GM18951 (cell line): ENCODE results near the gene P4HB.

Experiments used
- POLR2A ChIP-seq: IDR thresholded peaks from 4 replicates; pipeline ENCODE4 v1.6.1; 2011; ENCODE audit warnings: mild to moderate bottlenecking; ENCODE audit not compliant: insufficient read length, insufficient read depth; ENCODE audit errors: extremely low read depth
- in situ Hi-C: fragments of 300-500 bp; cut with MboI; formaldehyde crosslinking; loops from one replicate; pipeline ENCODE4 v1.12.0; 2022; ENCODE audit warnings: low sequenced_read_pairs, mixed read lengths, inconsistent platforms; ENCODE audit not compliant: unreplicated experiment

The P4HB gene

DNA sequence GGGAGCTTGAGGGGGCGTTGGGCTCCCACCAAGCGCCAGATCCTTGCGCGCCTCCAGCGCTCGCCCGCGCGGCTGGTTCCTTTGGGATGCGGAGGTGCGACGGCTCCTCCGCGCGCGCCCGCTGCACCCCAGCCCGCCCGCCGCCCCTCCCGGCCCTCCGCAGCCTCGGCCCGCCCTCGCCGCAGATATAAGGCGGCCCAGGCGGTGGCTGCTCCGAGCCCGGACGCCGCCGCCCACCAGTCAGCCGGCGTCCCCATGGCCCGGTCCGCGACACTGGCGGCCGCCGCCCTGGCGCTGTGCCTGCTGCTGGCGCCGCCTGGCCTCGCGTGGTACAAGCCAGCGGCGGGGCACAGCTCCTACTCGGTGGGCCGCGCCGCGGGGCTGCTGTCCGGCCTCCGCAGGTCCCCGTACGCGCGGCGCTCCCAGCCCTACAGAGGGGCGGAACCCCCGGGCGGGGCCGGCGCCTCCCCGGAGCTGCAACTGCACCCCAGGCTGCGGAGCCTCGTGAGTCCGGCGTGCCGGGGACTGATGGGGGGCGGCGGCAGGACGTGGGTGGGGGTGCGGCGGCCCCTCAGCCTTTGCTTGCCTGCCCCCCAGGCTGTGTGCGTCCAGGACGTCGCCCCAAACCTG is 41.8 kb upstream of the P4HB start, which contains the start of gene NPB:
Gene NPB (plus strand): TSS at position 216 of the 630 bp plus-strand sequence. CDS start 40 bp downstream, at position 256.
- TF ChIP-seq POLR2A = no peak
- in situ Hi-C loops = no loop called here

DNA sequence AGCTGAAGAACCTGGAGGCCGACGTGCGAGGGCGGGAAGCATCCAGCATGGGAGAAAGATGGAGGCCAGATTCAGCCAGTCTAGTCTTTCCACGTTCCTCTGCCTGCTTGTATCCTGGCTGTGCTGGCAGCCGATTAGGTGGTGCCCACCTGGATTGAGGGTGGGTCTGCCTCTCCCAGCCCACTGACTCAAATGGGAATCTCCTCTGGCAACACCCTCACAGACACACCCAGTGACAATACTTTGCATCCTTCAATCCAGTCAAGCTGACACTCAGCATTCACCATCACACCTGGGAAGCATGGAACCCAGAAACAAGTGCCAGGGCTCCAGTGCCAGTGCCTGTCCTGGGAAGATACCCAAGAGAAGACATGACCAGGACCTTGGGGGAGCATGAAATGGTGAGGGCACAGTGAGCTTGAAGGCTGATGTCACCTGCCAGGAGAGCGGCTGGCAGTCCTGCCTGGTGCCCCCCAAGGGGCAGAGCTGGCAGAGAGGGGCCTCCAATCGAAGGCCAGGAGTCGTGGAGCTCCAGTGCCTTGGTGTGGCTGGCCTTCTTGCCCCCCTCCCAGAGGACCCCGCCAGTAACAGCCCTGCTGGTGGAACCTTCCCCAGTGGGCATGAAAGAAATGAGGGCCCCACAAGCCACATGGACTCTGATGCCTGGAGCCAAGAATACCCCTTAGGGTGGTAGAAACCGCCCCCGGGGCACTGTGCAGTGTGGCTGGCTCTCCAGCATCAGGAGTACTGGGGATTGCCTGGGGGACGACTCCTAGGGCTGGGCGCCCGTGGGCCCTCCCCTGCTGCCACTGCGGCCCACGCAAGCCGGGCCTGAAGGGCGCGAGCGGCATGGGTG is 41.1 kb upstream of the P4HB start:
- in situ Hi-C loops = no loop called here
- TF ChIP-seq POLR2A = no peak

GRCh38 chr17:81900181-81900820 is 40.0 kb upstream of the P4HB start:
- TF ChIP-seq POLR2A = no peak
- in situ Hi-C loops = no loop called here

- no peak for TF ChIP-seq POLR2A
- in situ Hi-C loops = no loop called here
Observed at GRCh38 chr17:81899514-81900166, 39.3 kb upstream of the P4HB start.

- in situ Hi-C loops = no loop called here
- TF ChIP-seq POLR2A = no peak
Observed at GRCh38 chr17:81898885-81899284, 38.5 kb upstream of the P4HB start.

GRCh38 chr17:81898029-81898866 is 37.9 kb upstream of the P4HB start:
- in situ Hi-C loops = no loop called here
- no peak for TF ChIP-seq POLR2A

DNA sequence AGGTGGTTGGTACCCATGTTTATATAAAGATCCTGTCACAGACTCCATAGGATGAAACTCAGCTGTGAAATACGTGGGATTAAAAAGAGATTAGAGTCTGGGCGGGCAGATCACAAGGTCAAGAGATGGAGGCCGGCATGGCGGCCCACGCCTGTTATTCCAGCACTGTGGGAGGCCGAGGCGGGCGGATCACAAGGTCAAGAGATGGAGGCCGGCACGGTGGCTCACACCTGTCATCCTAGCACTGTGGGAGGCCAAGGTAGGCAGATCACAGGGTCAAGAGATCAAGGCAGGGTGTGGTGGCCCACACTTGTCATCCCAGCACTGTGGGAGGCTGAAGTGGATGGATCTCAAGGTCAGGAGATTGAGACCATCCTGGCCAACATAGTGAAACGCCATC is 35.1 kb upstream of the P4HB start:
- TF ChIP-seq POLR2A = no peak
- in situ Hi-C loops = no loop called here

- TF ChIP-seq POLR2A = no peak
- in situ Hi-C loops = no loop called here
Observed at GRCh38 chr17:81891303-81891552, 30.9 kb upstream of the P4HB start.

DNA sequence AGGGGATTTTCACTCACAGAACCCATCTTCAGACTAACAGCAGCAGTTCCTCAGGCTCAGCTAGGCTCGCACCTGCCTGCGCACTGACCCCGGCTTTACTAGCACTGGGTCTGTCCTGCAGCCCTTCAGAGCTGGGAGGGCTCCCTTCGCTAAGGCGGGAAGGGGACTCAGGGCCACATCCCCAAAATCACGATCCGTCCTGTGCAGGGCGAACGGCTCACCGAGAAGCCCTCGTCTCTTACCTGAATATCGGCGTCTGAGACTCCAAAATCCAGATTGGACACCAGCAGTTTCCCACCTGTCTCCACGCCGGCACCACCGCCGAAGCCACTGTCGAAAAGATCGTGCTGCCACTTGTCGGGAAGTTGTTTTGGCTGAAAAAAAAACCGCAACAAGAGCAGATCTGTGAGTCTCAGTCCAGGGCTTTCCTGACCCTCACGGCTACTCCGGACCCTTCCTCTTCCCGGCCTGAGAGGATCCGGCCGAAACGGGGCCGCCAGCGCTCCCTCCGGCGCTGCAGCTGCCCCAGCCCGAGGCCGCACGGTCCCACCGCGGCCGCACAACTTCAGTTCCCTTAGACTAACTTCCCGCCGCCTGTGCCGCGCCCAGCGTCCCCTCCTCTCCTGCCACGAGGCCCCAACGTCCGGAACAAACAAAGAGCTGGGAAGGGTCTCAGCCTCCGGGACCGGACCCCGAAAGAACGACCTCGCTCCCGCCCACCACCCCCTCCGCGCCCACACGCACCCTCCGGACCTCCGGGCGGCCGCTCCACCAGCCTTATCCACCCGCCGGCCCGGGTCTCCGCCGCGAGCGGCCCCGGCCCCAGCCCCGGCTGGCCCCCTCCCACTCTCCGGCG is 30.3 kb upstream of the P4HB start:
- in situ Hi-C loops = no loop called here
- TF ChIP-seq POLR2A = no peak

GRCh38 chr17:81889602-81890001 is 29.3 kb upstream of the P4HB start:
- no peak for TF ChIP-seq POLR2A
- in situ Hi-C loops = no loop called here

DNA sequence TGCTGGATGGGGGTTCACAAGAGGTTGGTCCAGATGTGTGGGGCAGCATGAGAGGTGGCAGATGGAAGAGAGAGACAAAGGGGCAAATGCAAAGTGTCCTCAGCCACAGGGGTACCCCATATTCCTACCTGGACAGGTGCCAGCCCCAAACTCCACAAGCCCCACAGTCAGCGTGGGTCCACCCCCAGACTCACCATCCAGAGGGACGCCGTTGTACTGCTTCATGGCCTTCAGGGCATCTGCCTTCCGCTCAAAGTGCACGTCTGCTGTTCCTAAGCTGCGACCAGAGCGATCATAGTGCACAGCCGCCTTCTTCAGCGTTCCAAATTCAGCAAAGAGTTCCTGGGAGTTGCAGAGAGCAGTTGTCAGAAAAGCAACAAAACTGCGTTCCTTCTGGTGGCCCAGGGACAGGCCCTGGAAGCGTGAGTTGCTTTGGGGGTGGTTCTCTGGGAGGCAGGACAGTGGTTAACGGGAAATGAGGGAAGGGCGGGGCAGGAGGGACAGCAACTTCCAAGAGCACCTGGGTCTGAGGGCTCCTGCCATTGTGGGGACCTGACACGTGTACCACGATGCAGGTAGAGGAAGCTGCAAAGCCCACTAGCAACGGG is 28.8 kb upstream of the P4HB start:
- no peak for TF ChIP-seq POLR2A
- in situ Hi-C loops = no loop called here
